ENCODE results near the gene LRP3.

GRCh38 chr19:33234736-33235135 lies 40.6 kb downstream of the LRP3 start:
- TF ChIP-seq CTCF (IDR thresholded peaks at IDR 0.05; ENCODE audit: poor library complexity, severe bottlenecking) (no peak), REST (IDR thresholded peaks at IDR 0.05; ENCODE audit: borderline replicate concordance) (no peak), EZH2 (IDR thresholded peaks at IDR 0.05; ENCODE audit: borderline replicate concordance, insufficient read depth, low read length, poor library complexity, severe bottlenecking) (no peak), POLR2AphosphoS5 (IDR thresholded peaks at IDR 0.05) (no peak)

All from neural cell (in vitro differentiated cells).